K562 (cell line): ENCODE results near the gene INSYN2B.

ENCODE experiments used
- ATF3 ChIP-seq, 2 experiments: fragments of 450-650 bp in 1 of 2; sonication (generic) in 1 of 2; formaldehyde crosslinking in 1 of 2; IDR thresholded peaks in 1 of 2; conservative IDR thresholded peaks in 1 of 2; 2 replicates each; pipeline versions ENCODE4 v1.6.1 to v1.8.1; 2016 to 2023; ENCODE audit warnings: mild to moderate bottlenecking in 2 of 2, moderate library complexity in 2 of 2, inconsistent platforms in 1 of 2, missing genetic modification reagents in 1 of 2
- CHD2 ChIP-seq: IDR thresholded peaks from 2 replicates; pipeline ENCODE4 v1.6.1; 2011; ENCODE audit warnings: low read depth, low read length
- JUN ChIP-seq, 2 experiments: sonication (generic) in 1 of 2; formaldehyde crosslinking in 1 of 2; IDR thresholded peaks; 2 replicates each; pipeline versions ENCODE4 v1.6.1 to v1.8.0; 2012 to 2022; ENCODE audit warnings: borderline replicate concordance in 2 of 2, mild to moderate bottlenecking in 2 of 2, improper control_type of control experiment in 1 of 2, low read depth in 1 of 2, low read length in 1 of 2, missing genetic modification reagents in 1 of 2
- TARDBP ChIP-seq: fragments of 450-650 bp; IDR thresholded peaks from 2 replicates; pipeline ENCODE4 v1.6.1; 2016
- TCF3 ChIP-seq: sonication (generic); formaldehyde crosslinking; IDR thresholded peaks from 2 replicates; pipeline ENCODE4 v1.4.0; 2020; ENCODE audit warnings: mild to moderate bottlenecking, missing genetic modification reagents

GRCh38 chr5:169964246-169964645 lies 16.0 kb downstream of the INSYN2B start:
- no peak for TF ChIP-seq ATF3 (IDR thresholded peaks at IDR 0.05)
- TF ChIP-seq ATF3 (CRISPR knock-in tag; conservative IDR thresholded peaks at IDR 0.05): no peak
- TF ChIP-seq TCF3 (CRISPR knock-in tag): no peak
- TF ChIP-seq JUN (IDR thresholded peaks at IDR 0.05; ENCODE audit: borderline replicate concordance, low read depth, low read length): no peak
- no peak for TF ChIP-seq JUN (CRISPR knock-in tag; IDR thresholded peaks at IDR 0.05; ENCODE audit: borderline replicate concordance)
- no peak for TF ChIP-seq TARDBP
- no peak for TF ChIP-seq CHD2
